ENCODE data around the gene CALHM3.
"Not testable (repeated sequence)": the region's sequence is repeated elsewhere in the genome, so short reads cannot be mapped to it uniquely, and the experiment has no call there.

Gene CALHM3

GRCh38 chr10:103502849-103503660, 24.0 kb upstream of the CALHM3 start:
- no peak for FAIRE-seq

- no peak for FAIRE-seq
These were observed 22.1 kb upstream of the CALHM3 start for GRCh38 chr10:103501186-103501585.

GRCh38 chr10:103500481-103500880, 21.4 kb upstream of the CALHM3 start:
- no peak for FAIRE-seq

DNA sequence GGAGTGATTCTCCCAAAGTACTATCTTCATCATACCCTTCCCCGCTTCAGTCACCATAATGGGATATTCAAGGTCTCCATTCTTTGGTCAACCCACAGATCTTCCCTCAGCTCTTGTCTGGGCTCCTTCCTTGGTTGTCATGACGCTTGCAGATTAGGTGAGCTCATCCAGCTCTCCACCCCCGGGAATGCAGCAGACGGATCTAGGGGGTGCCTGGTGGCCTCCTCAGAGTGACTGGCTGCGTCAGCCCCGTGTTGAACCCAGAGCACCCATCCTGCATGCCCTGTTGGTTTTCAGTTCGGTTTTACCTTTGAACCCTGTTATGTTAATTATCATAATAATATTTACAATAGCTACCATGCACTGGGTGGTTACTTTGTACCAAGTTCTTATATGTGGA, 20.8 kb upstream of the CALHM3 start:
- no peak for FAIRE-seq

GRCh38 chr10:103498936-103499638, 20.0 kb upstream of the CALHM3 start:
- no peak for FAIRE-seq

- no peak for FAIRE-seq
These were observed 18.3 kb upstream of the CALHM3 start for GRCh38 chr10:103497161-103497915.

- FAIRE-seq = no peak
These were observed 16.3 kb upstream of the CALHM3 start for GRCh38 chr10:103495321-103495720.

DNA sequence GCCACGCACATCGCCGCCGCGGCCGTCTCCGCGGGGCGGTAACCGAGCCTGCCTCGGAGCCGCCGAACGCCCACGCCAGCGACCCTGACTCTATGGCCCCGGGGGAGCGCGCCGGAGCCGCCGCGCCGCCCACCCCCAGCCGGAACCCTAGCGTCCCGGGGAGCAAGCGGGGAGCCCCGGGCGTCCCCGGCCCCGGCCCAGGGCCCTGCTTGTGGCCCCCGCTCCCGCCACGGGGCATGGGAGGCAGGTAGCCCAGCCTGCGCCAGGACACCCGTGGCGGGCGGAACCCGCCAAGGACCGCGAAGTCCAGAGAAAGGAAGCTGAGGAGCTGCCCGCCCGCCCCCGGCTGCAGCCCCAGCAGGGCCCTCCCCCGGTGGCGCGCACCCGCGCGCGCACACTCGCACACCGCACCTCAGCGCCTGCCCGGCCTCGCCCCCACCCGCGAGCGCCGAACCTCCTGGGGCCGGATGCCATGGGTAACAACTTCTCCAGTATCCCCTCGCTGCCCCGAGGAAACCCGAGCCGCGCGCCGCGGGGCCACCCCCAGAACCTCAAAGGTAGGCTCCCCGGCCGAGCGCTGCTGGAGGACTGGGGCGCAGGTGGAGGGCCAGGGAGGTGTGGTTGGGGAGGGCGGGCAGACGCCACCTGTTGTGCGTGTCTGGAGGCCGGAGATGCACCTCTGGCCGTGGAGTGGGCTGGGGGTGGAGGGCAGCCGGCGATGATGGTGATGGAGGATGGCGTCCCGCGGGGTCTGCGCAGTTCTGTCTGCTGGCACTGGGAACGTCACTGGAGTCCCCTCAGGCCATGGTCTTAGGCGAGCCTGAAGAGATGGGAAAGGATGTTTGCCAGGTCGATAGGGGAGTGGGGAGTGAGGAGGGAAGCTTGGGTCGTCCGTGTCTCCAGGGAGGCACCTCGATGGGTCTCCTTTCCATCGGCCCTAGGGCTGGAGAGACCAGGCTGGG, 15.2 kb upstream of the CALHM3 start:
- no peak for FAIRE-seq

- FAIRE-seq = no peak
These were observed 14.4 kb upstream of the CALHM3 start, which contains the start of gene NEURL1 for GRCh38 chr10:103493362-103493915. Gene NEURL1, plus strand, starts transcription at chr10:103493705. Its CDS starts 683 bp downstream, at chr10:103494388.

- FAIRE-seq = no peak
These were observed 13.7 kb upstream of the CALHM3 start for GRCh38 chr10:103492655-103493261.

GRCh38 chr10:103491729-103492364, 12.8 kb upstream of the CALHM3 start:
- FAIRE-seq = no peak

GRCh38 chr10:103490986-103491314, 11.9 kb upstream of the CALHM3 start:
- no peak for FAIRE-seq

GRCh38 chr10:103487410-103487708, 8.3 kb upstream of the CALHM3 start:
- no peak for FAIRE-seq

DNA sequence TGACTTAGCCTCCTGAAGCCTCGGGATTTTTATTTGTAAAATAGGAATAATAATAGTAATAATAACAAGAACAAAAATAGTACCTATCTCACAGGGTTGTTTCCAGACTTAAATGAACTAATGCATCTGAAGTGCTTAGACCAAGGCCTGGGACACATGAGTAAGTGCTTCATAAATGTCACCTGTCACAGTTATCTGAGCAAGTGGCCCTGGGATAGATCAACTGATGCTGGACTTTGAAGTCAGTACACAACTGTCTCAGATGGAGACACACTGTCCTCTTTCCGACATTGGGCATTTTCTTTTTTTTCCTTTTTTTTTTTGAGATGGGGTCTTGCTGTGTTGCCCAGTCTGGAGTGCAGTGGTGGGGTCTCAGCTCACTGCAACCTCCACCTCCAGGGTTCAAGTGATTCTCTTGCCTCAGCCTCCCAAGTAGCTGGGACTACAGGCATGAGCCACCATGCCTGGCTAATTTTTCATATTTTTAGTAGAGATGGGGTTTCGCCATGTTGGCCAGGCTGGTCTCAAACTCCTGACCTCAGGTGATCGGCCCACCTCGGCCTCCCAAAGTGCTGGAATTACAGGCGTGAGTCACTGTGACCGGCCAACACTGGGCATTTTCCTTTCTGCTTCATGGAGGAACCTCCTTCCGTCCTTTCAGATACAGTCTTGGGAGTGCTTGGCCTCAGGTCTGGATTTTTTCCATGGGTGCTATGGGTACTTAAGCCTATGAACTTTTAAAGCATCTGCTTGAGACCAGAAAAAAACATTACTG, 7.8 kb upstream of the CALHM3 start:
- FAIRE-seq = not testable (repeated sequence)

GRCh38 chr10:103481974-103482531, 3.0 kb upstream of the CALHM3 start:
- FAIRE-seq = no peak

DNA sequence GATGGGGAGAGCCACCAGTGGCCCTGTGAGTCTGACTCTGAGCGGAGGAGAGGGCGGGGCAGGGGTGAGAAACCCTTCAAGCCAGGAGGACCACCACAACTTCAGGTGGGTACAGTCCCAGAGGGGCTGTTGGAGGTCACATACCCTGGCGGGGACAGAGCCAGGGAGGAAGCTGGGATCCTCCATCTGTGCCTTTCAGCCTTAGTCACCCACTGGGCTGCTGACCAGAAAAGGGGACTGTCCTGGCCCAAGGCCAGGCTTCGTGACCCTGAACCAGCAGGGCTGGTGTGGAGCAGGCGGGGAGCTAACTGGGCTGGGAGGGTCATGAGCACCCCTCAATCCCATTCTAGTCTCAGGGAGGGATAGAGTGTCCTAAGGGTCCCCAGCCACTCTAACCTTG, 1.5 kb upstream of the CALHM3 start:
- no peak for FAIRE-seq

GRCh38 chr10:103478671-103479070, 369 bp downstream of the CALHM3 start:
- no peak for FAIRE-seq

- no peak for FAIRE-seq
These were observed 2.8 kb downstream of the CALHM3 start for GRCh38 chr10:103476046-103476768.

DNA sequence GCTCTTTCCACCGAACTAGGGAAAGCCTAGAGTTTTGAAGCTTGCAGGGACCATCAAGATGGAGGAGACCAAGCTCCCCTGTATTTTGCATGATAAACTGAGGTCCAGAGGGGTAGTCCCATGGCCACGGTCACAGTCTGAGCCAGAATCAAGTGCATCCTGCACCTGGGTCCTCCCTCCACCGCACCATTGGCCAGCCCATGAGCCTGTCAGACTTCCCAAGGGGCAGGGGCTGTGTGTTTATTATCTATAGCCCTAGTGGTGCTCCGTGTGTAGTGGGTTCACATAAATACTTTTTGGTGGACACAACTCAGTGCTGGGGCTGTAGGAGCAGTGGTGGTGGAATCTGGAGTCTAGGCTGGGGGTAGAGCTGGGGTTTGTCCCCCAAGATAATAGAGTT, 3.6 kb downstream of the CALHM3 start:
- no peak for FAIRE-seq
